OCI-LY7 (cell line): Measurements from ENCODE around the gene RALGAPA2.

Experiments
- CTCF ChIP-seq: fragments of 200-600 bp; sonication (generic); conservative IDR thresholded peaks from 2 replicates; pipeline ENCODE4 v1.5.1; 2014; ENCODE audit warnings: mild to moderate bottlenecking, antibody characterized with exemption, low read length, moderate library complexity, mixed read lengths
- EZH2phosphoT487 ChIP-seq: fragments of 200-600 bp; sonication (generic); IDR thresholded peaks from 2 replicates; pipeline ENCODE4 v1.6.1; 2018; ENCODE audit warnings: low read depth, borderline replicate concordance, mild to moderate bottlenecking, mixed run types, antibody characterized with exemption, low read length, moderate library complexity, mixed read lengths

GRCh38 chr20:20513720-20514119 lies 198.7 kb downstream of the RALGAPA2 start:
- TF ChIP-seq CTCF, result no peak
- TF ChIP-seq EZH2phosphoT487, result no peak
